Ovary (tissue), 9 donors: ENCODE results near the gene TSC2. TPM values are rescaled to one million over a fixed set of nuclear protein-coding genes. Genes with fewer than 3 reads are reported as not detected.
A peak's percentile ranks its signal among the peaks of the same experiment; 100 is the strongest.

Experiments
- DNase-seq, 5 donors: peaks; one replicate each; pipeline ENCODE4 v3.0.0-alpha.2; 2019 to 2020
- H3K27ac ChIP-seq, 2 donors: fragments of 200-600 bp; one replicate each; pipeline versions ENCODE4 v1.5.1 to v1.8.0; 2019 to 2022
- H3K27me3 ChIP-seq: fragments of 200-600 bp; one replicate; pipeline ENCODE4 v1.8.0; 2022
- H3K36me3 ChIP-seq: fragments of 200-600 bp; sonication (generic); one replicate; pipeline ENCODE4 v1.5.1; 2019
- H3K4me1 ChIP-seq: one replicate; pipeline ENCODE4 v1.8.1; 2013; ENCODE audit warnings: mild to moderate bottlenecking, moderate library complexity; ENCODE audit not compliant: insufficient read depth
- H3K4me3 ChIP-seq: fragments of 200-600 bp; sonication (generic); one replicate; pipeline ENCODE4 v1.5.1; 2017
- H3K9me3 ChIP-seq, 2 donors: fragments of 200-600 bp in 1 of 2; sonication (generic) in 1 of 2; one replicate each; pipeline versions ENCODE4 v1.5.1 to v1.8.1; 2013 to 2019; ENCODE audit warnings: mild to moderate bottlenecking in 1 of 2, moderate library complexity in 1 of 2
- CTCF ChIP-seq, 3 donors: fragments of 450-650 bp in 2 of 3; fragments of 200-600 bp in 1 of 3; IDR thresholded peaks; one replicate each; pipeline versions ENCODE4 v1.5.1 to v1.8.0; 2016 to 2022; ENCODE audit warnings: antibody characterized with exemption in 3 of 3, mild to moderate bottlenecking in 1 of 3
- EP300 ChIP-seq: sonication (generic); formaldehyde crosslinking; IDR thresholded peaks from one replicate; pipeline ENCODE4 v1.6.1; 2017; ENCODE audit warnings: antibody characterized with exemption
- POLR2A ChIP-seq: fragments of 450-650 bp; IDR thresholded peaks from one replicate; pipeline ENCODE4 v1.6.1; 2017; ENCODE audit warnings: antibody characterized with exemption, mild to moderate bottlenecking, moderate library complexity
- WGBS, 3 donors: extraction: QIAGEN DNeasy Blood & Tissue Kit in 1 of 3; methylation state at CpG; one replicate each; pipeline versions ENCODE4 v1.1.5 to v1.1.7; 2013 to 2017; 5-methylcytosine and 5-hydroxymethylcytosine counted together
- intact Hi-C, 4 donors: fragments of 100-400 bp; cut with DNase I; formaldehyde crosslinking; loops; one replicate each; pipeline versions ENCODE4 v1.11.0 to v1.15.1; 2022 to 2023
- polyA plus RNA-seq, 2 donors: library from polyadenylated mRNA; stranded (reverse); fragments of 200-250 nt in 1 of 2; fragments of 350-450 nt in 1 of 2; fragmentation: Illumina TruSeq in 1 of 2; extraction: RNeasy Lipid Tissue Mini Kit (QIAGEN cat#74804) in 1 of 2; gene quantifications; one replicate each; pipeline ENCODE4 v1.2.3, GENCODE V29; 2013 to 2014
- total RNA-seq, 7 donors: library from RNA; depleted of rRNA in 2 of 7; stranded (reverse); fragments of >200 nt in 2 of 7; fragmentation: NEBNext Ultra II Directional in 3 of 7; extraction: Animal tissue kit (Norgen Biotek cat#: 25700) in 3 of 7; gene quantifications; one replicate each; pipeline versions ENCODE4 v1.1.0 to v1.2.4, GENCODE V29; 2016 to 2023
- donor health status: DM: no; HTN: no; CAD: no; lungs with moderate emphysema.
- donor health status: DM: no; HTN: no; CAD: no.
- donor health status: Bipolar disorder and iron deficiency.
- donor health status: DM: yes; HTN: yes; CAD: no.
- donor health status: DM: no; HTN: no; CAD: no.
- donor health status: DM: yes; HTN: yes; CAD: no.

Gene TSC2
- total and polyA plus RNA-seq, 9 donors: 47.0 to 150 (median 96.0) TPM

GRCh38 chr16:2091547-2092255, 43.9 kb downstream of the TSC2 start:
- 53 to 75% (median 71%) methylated on average over 45 to 49 of the region's 49 CpGs for WGBS, 3 donors
- no peaks in the 10 kb centered on the region for H3K36me3 ChIP-seq
- intact Hi-C loops: no loop called here
- H3K4me1 ChIP-seq: peaks cover 6% of the 10 kb centered on the region
- no peak for DNase-seq
- H3K27ac ChIP-seq: peak overlapping the region in 1 of 2 donors; percentile 60
- no peaks in the 10 kb centered on the region for H3K9me3 ChIP-seq
- TF ChIP-seq POLR2A (no peak), EP300 (no peak), CTCF (IDR thresholded peaks at IDR 0.05) (no peak)
- no peak overlapping the region for H3K4me3 ChIP-seq
- no peaks in the 10 kb centered on the region for H3K27me3 ChIP-seq

- no peaks in the 10 kb centered on the region for H3K27me3 ChIP-seq
- no peaks in the 10 kb centered on the region for H3K36me3 ChIP-seq
- H3K4me3 ChIP-seq: no peak overlapping the region
- peaks cover 6% of the 10 kb centered on the region for H3K4me1 ChIP-seq
- no peak for DNase-seq
- peak overlapping the region in 1 of 2 donors; percentile 60 for H3K27ac ChIP-seq
- no peaks in the 10 kb centered on the region for H3K9me3 ChIP-seq
- TF ChIP-seq CTCF (IDR thresholded peaks at IDR 0.05) (no peak), EP300 (no peak), POLR2A (no peak)
- intact Hi-C loops: no loop called here
- WGBS, 3 donors: 79 to 85% (median 82%) methylated on average over 13 to 16 of the region's 16 CpGs
Observed at GRCh38 chr16:2092256-2092620, 44.5 kb downstream of the TSC2 start.

GRCh38 chr16:2092866-2093265, 45.1 kb downstream of the TSC2 start:
- TF ChIP-seq EP300 (no peak), CTCF (IDR thresholded peaks at IDR 0.05) (no peak), POLR2A (no peak)
- H3K36me3 ChIP-seq: no peaks in the 10 kb centered on the region

GRCh38 chr16:2093793-2094192, 46.0 kb downstream of the TSC2 start:
- intact Hi-C loops: no loop called here
- no peaks in the 10 kb centered on the region for H3K9me3 ChIP-seq
- TF ChIP-seq EP300: no peak
- no peak for TF ChIP-seq CTCF (IDR thresholded peaks at IDR 0.05)
- TF ChIP-seq POLR2A: no peak
- WGBS, 3 donors: 85 to 89% (median 88%) methylated on average over 11 to 15 of the region's 15 CpGs
- H3K27ac ChIP-seq: no peak overlapping the region
- no peaks in the 10 kb centered on the region for H3K36me3 ChIP-seq
- no peak for DNase-seq
- no peak overlapping the region for H3K4me3 ChIP-seq
- H3K4me1 ChIP-seq: peaks cover 6% of the 10 kb centered on the region
- H3K27me3 ChIP-seq: no peaks in the 10 kb centered on the region

More at GRCh38 chr16:2092866-2093265, 45.1 kb downstream of the TSC2 start:
- Histone ChIP-seq H3K4me1 (peaks cover 6% of the 10 kb centered on the region), H3K27me3 (no peaks in the 10 kb centered on the region), H3K9me3 (no peaks in the 10 kb centered on the region), H3K4me3 (no peak overlapping the region), H3K27ac (no peak overlapping the region)
- 91 to 92% (median 92%) methylated on average over 13 of the region's 13 CpGs for WGBS, 3 donors
- DNase-seq: no peak
- intact Hi-C loops: no loop called here
